GM19035 (cell line): ENCODE results near the gene LCE3B.
A peak's percentile ranks its signal among the peaks of the same experiment; 100 is the strongest.
"Not testable (repeated sequence)": the region's sequence is repeated elsewhere in the genome, so short reads cannot be mapped to it uniquely, and the experiment has no call there.

ENCODE experiments used
- ATAC-seq: cut with Tn5 transposase; IDR thresholded peaks from one replicate; pipeline ENCODE4 v1.9.1; 2021; ENCODE audit not compliant: unreplicated experiment

LCE3B gene, protein sequence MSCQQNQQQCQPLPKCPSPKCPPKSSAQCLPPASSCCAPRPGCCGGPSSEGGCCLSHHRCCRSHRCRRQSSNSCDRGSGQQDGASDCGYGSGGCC

GRCh38 chr1:152613511-152613910 is at the start of gene LCE3B:
LCE3B (plus strand) TSS chr1:152613811; CDS start chr1:152613811, 0 bp downstream.
- ATAC-seq: no peak

DNA sequence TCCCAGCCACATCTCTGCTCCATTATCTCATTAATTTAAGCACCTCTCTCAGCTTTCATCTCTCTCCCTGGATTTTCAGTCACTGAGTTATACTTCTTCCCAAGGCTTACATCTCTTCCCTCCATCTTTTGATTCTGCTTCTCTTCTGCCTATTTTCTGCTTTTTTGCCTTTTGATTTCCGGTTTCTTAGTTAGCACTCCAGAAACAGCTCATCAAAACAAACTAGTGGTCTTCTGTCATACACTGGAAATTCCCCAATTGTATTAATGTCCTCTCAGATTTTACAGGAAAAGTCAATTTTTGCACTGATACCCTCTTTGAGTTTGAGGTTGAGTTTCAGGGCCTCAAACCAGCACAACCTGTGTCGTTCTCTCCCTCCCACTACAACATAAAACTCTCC is 48.5 kb upstream of the LCE3B start:
- ATAC-seq: no peak

DNA sequence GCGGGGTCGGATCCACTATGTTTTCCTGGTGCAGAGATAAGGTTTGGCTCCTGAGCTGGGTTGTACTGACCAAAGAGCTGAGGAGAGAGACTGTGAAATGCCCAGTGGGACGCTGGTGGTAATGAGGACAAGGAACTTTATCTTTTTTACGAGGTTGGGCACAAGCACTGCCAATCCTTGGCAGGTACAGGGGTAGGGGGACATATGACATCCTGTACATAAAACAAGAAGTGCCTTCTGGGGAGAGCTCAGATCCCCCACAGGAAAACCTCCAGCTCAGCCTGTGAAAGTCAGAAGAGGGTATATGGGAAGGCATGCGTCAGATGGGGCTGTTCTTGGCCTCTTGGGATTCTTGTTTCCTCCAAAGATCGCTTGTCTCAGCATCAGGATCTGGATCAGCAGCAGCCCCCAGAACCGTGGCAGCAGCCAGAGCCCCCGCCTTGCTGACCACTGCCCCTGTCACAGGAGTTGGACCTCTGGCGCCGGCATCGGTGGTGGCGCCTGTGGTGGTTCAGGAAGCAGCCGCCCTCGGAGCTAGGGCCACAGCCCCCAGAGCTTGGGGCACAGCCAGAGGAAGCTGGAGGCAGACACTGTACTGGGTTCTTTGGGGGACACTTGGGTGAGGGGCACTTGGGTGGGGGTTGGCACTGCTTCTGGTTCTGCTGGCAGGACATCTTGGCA is 47.9 kb upstream of the LCE3B start:
- ATAC-seq: no peak

- ATAC-seq: no peak
These were observed 46.9 kb upstream of the LCE3B start, which contains the start of gene LCE3E for GRCh38 chr1:152566681-152567080. LCE3E (minus strand) TSS chr1:152566780; CDS start chr1:152566208, 572 bp downstream.

DNA sequence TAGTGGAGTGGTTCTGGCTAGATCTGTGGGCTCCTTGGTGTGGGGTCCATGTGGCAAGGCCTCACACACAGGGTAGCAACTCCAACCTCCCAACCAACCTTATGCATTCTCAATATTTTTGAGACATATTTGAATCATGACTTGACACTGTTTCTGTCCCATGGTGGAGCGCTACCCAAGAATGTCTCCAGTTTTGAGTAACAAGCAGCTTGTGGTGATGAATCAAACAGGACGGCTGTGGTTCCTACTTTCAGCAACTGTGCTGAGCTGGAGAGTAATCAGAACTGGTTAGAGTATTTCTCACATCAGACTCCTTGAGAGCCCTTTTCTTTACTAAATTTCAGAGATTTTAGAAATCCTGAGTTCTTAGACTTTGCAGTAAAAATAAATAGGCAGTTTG is 36.4 kb upstream of the LCE3B start:
- no peak for ATAC-seq

DNA sequence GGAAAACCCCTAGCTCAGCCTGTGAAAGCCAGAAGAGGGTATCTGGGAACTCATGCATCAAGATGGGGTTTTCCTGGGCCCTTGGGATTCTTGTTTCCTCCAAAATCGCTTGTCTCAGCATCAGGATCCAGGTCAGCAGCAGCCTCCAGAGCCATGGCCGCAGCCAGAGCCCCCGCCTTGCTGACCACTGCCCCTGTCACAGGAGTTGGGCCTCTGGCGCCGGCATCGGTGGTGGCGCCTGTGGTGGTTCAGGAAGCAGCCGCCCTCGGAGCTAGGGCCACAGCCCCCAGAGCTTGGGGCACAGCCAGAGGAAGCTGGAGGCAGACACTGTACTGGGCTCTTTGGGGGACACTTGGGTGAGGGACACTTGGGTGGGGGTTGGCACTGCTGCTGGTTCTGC is 34.1 kb upstream of the LCE3B start:
- not testable (repeated sequence) for ATAC-seq

GRCh38 chr1:152580433-152580832 is 33.2 kb upstream of the LCE3B start, which contains the start of gene LCE3D:
LCE3D (minus strand) TSS chr1:152580516; CDS start chr1:152579936, 580 bp downstream.
- no peak for ATAC-seq

- no peak for ATAC-seq
These were observed 31.0 kb upstream of the LCE3B start for GRCh38 chr1:152582647-152583046.

- ATAC-seq: no peak
These were observed 28.0 kb upstream of the LCE3B start for GRCh38 chr1:152585586-152585985.

DNA sequence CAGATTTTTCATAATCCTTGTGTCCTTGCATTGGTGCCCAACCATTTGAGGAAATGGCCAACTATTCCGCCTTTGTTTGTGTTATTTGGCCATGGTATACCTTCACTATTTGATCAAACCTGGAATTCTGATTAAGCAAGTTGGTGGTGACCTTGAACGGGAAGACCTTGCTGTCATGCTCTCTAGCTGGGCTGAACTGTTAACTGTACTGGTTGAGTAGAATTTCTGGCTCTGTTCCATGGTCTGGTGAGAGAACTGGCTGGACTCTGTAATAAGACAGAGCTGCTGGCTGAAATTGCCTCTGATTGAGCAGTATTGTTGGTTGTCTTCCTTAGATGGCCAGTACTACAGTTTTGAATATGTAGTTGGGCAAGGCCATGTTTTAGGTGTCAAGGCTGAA is 16.6 kb upstream of the LCE3B start:
- no peak for ATAC-seq

- no peak for ATAC-seq
These were observed 13.7 kb upstream of the LCE3B start, which contains the start of gene LCE3C for GRCh38 chr1:152599934-152600333. LCE3C (plus strand) TSS chr1:152600234; CDS start chr1:152600732, 498 bp downstream.

DNA sequence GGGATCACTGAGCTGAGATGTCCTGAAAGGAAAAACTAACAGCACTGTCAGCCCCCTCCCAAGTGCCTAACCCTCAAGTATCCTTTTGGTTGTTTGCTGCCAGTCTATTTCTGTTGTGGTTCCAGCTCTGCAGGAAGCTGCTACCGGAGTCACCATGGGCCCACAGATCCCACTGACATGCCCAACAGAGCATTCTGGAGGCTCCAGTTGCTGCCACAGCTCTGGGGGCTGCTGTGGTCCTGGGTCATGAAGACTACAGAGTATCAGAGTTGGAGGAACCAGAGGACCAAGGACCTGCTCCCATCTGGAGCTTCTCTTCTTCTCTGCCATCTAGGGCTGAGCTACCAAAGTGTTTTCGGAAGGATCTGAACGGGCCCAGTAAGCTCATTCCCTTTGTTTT is 8.4 kb downstream of the LCE3B start:
- no peak for ATAC-seq

- ATAC-seq: no peak
These were observed 9.2 kb downstream of the LCE3B start, which contains the start of gene LCE3A for GRCh38 chr1:152622803-152623202. LCE3A (minus strand) TSS chr1:152623103; CDS start chr1:152623103, 0 bp downstream.

GRCh38 chr1:152623203-152623844 is 9.7 kb downstream of the LCE3B start:
- no peak for ATAC-seq

GRCh38 chr1:152626744-152627143 is 13.1 kb downstream of the LCE3B start:
- no peak for ATAC-seq

GRCh38 chr1:152630596-152630995 is 17.0 kb downstream of the LCE3B start:
- ATAC-seq: no peak

- ATAC-seq: no peak
These were observed 26.7 kb downstream of the LCE3B start for GRCh38 chr1:152640351-152640750.

DNA sequence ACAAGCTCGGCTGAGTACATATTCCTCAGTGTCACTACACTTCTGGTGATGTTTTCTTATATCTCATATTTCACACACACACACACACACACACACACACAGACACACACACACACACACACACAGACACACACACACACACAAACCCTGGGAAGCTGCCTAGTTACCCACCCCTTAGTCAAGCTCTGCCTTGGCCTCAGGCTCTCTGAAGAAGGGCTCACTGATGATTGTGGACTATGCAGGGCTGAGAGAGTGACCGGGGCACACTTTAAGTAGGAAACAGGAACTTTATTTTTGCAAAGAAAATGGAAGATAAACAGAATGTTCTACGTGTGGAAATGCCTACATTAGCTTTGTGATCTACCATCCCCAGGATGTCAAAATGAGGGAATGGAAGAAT is 30.3 kb downstream of the LCE3B start:
- ATAC-seq: no peak

DNA sequence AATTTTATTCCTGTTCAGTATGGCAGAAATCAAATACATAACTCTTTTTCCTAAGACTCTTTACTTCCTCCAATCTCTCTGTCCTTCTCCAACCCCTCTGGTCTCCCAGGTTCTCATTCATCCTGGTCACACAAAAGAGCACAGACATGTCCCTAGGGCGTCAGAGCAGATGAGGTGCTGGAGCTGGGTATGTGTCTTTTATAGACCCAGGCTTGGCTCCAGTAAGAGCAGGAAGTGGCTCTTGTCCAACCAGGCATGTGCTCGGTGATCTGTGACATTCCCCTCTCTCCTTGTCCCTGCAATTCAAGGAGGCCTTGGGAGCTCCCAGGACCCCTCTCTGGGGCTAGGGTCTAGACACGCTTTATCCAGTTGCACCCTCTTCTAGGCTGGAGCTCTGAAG is 31.5 kb downstream of the LCE3B start:
- no peak for ATAC-seq

DNA sequence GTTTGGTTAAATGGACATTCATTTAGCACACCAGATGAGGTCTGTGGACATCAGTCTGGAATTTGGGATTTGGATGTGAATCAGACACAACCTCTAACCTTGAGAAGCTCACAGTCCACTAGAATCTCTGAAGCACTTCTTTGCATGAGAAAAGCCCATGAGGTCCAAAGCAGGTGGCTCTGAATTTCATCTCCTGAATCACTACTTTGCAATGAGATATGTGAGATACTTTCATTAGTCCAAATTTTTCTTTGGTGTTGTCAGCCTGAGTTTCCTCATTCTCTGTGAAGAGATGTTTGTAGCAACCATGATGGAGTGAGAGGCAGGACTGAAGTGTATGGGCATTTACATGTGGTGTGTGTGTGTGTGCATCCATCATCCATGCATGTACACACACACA is 33.0 kb downstream of the LCE3B start:
- ATAC-seq: no peak

DNA sequence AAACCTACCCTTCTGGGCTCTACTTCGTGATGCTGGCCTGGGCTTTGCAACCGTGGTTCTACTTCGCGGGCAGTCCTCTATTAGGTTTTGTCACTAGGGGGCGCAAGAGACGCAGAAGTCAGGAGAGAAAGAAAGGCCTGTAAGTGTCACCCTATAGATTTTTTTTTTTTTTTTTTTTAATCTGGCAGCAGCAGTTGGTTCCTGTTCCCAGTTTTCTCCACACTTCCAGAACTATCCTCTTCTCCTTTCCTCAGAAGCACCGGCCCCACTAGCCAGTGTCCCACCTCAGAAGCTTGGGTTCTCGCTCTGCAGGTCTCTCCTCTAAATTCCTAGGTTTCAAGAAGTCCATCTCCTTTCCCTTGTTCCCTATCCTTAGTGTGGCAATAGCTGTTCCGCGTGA is 40.5 kb downstream of the LCE3B start:
- ATAC-seq: peak; percentile 49

GRCh38 chr1:152656459-152656858 is 42.8 kb downstream of the LCE3B start:
- no peak for ATAC-seq
